Measurements from ENCODE around the gene GNAT1.
"Not testable (repeated sequence)": the region's sequence is repeated elsewhere in the genome, so short reads cannot be mapped to it uniquely, and the experiment has no call there.

The GNAT1 gene

GRCh38 chr3:50242851-50243542 is 51.6 kb downstream of the GNAT1 start:
- no peak for DNase-seq (ENCODE audit: low read depth)

GRCh38 chr3:50243543-50243895 is 52.1 kb downstream of the GNAT1 start:
- DNase-seq (ENCODE audit: low read depth) = no peak

GRCh38 chr3:50244813-50245212 is 53.4 kb downstream of the GNAT1 start:
- DNase-seq (ENCODE audit: low read depth) = not testable (repeated sequence)

GRCh38 chr3:50245251-50245745 is 53.9 kb downstream of the GNAT1 start:
- no peak for DNase-seq (ENCODE audit: low read depth)

- DNase-seq (ENCODE audit: low read depth) = peak; percentile 72
These were observed 54.6 kb downstream of the GNAT1 start for GRCh38 chr3:50245831-50246516.

GRCh38 chr3:50246517-50246954 is 55.1 kb downstream of the GNAT1 start:
- no peak for DNase-seq (ENCODE audit: low read depth)

Measured in CMK (cell line).